C4-2B (cell line): ENCODE results near the gene CLMP.

Experiments used
- H3K27ac ChIP-seq: fragments of 450-650 bp; 2 replicates; pipeline ENCODE4 v1.5.1; 2017
- CTCF ChIP-seq: fragments of 450-650 bp; conservative IDR thresholded peaks from 2 replicates; pipeline ENCODE4 v1.5.1; 2017; ENCODE audit warnings: mild to moderate bottlenecking
- ZFX ChIP-seq: fragments of 450-650 bp; IDR thresholded peaks from 2 replicates; pipeline ENCODE4 v1.6.1; 2017

The CLMP gene

GRCh38 chr11:123173856-123174186 lies 21.2 kb downstream of the CLMP start:
- H3K27ac ChIP-seq, result no peak overlapping the region
- no peak for TF ChIP-seq ZFX
- TF ChIP-seq CTCF, result no peak

GRCh38 chr11:123173040-123173855 lies 21.8 kb downstream of the CLMP start:
- TF ChIP-seq CTCF (no peak), ZFX (no peak)
- no peak overlapping the region for H3K27ac ChIP-seq

GRCh38 chr11:123170929-123171328 lies 24.1 kb downstream of the CLMP start:
- TF ChIP-seq ZFX (no peak), CTCF (no peak)

DNA sequence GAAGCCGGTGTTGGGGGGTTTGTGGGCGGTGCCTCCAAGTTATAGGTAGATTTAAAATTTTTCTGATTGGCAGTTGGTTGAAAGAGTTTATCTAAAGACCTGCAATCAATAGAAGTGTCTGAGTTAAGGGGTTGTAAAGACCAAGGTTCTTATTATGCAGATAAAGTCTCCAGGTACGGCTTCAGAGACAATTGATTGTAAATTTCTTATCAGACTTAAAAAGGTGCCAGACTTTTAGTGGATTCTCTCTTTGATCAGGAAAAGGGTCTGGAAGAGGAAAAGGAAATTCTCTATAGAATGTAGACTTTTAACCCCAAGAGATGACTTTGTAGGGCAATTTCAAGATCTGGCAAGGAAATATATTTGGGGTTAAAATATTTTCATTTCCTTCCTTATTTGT lies 25.2 kb downstream of the CLMP start:
- TF ChIP-seq CTCF (no peak), ZFX (no peak)
- H3K27ac ChIP-seq, result no peak overlapping the region

More at GRCh38 chr11:123170929-123171328, 24.1 kb downstream of the CLMP start:
- H3K27ac ChIP-seq, result no peak overlapping the region

GRCh38 chr11:123168955-123169484 lies 26.0 kb downstream of the CLMP start:
- no peak overlapping the region for H3K27ac ChIP-seq
- TF ChIP-seq ZFX, result no peak
- no peak for TF ChIP-seq CTCF

DNA sequence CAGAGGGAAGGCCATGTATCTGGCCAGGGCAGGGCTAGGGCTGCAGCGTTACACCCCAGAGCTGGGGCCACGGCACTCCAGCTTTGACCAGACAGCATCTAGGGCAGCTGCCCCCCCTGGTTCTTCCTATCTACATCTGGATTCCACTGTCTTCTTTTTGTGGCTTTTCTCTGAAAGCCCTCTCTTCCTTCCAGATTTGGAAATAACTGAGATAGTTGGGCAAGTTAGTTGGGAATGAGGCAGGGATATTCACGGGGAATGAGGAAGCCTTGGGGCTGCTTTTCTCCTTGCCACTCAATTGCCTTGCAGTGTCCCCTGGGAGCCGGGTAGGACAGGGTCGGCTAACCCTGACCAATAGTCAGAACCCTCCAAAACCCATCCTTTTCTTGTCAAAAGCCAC lies 26.8 kb downstream of the CLMP start:
- TF ChIP-seq CTCF (no peak), ZFX (no peak)
- no peak overlapping the region for H3K27ac ChIP-seq

- H3K27ac ChIP-seq, result no peak overlapping the region
- TF ChIP-seq ZFX (no peak), CTCF (peak; percentile 45)
These were observed 28.9 kb downstream of the CLMP start for GRCh38 chr11:123166071-123166559.
